ENCODE results near the gene IL17RC. TPM values are rescaled to one million over a fixed set of nuclear protein-coding genes. Genes with fewer than 3 reads are reported as not detected.

The IL17RC gene
- total RNA-seq, 1 donor from 2014 or later = 3.1 TPM

GRCh38 chr3:9930804-9931418, 14.0 kb downstream of the IL17RC start:
- Histone ChIP-seq H3K9ac (no peak overlapping the region), H3K27me3 (peaks cover 11% of the 10 kb centered on the region), H3F3A (ENCODE audit: low read depth) (peaks cover 14% of the 10 kb centered on the region), H4K20me1 (ENCODE audit: low read depth) (no peaks in the 10 kb centered on the region), H3K4me3 (no peak overlapping the region), H3K27ac (no peak overlapping the region), H3K9me3 (ENCODE audit: low read depth) (no peaks in the 10 kb centered on the region), H3K36me3 (no peaks in the 10 kb centered on the region), H3K4me2 (no peak overlapping the region), H3K4me1 (peaks cover 8% of the 10 kb centered on the region), H3K79me2 (ENCODE audit: low read depth) (peaks cover 6% of the 10 kb centered on the region), H2AFZ (replicated peaks) (no peak overlapping the region)
- no peaks in the 10 kb centered on the region for H3K9me3 Mint-ChIP-seq
- H3K36me3 Mint-ChIP-seq = peaks cover 2% of the 10 kb centered on the region
- DNase-seq (ENCODE audit: low spot score) = no peak
- TF ChIP-seq EZH2phosphoT487 (IDR thresholded peaks at IDR 0.05) (no peak), EZH2 (IDR thresholded peaks at IDR 0.05) (no peak), CTCF (IDR thresholded peaks at IDR 0.05) (no peak)
- H3K4me1 Mint-ChIP-seq = peaks cover 20% of the 10 kb centered on the region
- H3K27me3 Mint-ChIP-seq (ENCODE audit: insufficient read depth, low read depth) = no peaks in the 10 kb centered on the region
- no peak overlapping the region for H3K27ac Mint-ChIP-seq
- peak overlapping the region; percentile 63 for H3K4me3 Mint-ChIP-seq

- H2AFZ ChIP-seq (replicated peaks) = peak overlapping the region; percentile 77
- Mint-ChIP-seq H3K4me3 (peak overlapping the region; percentile 99), H3K9me3 (no peaks in the 10 kb centered on the region), H3K27ac (no peak overlapping the region), H3K36me3 (peaks cover 2% of the 10 kb centered on the region), H3K27me3 (ENCODE audit: insufficient read depth, low read depth) (no peaks in the 10 kb centered on the region), H3K4me1 (peaks cover 20% of the 10 kb centered on the region)
- peaks cover 6% of the 10 kb centered on the region for H3K79me2 ChIP-seq (ENCODE audit: low read depth)
- peak overlapping the region; percentile 83 for H3K4me2 ChIP-seq
- H3K36me3 ChIP-seq = no peaks in the 10 kb centered on the region
- peak overlapping the region; percentile 60 for H3K4me3 ChIP-seq
- peaks cover 14% of the 10 kb centered on the region for H3F3A ChIP-seq (ENCODE audit: low read depth)
- no peaks in the 10 kb centered on the region for H4K20me1 ChIP-seq (ENCODE audit: low read depth)
- TF ChIP-seq EZH2 (IDR thresholded peaks at IDR 0.05) = no peak
- no peak for TF ChIP-seq CTCF (IDR thresholded peaks at IDR 0.05)
- no peak for TF ChIP-seq EZH2phosphoT487 (IDR thresholded peaks at IDR 0.05)
- no peak overlapping the region for H3K9ac ChIP-seq
- H3K27ac ChIP-seq = no peak overlapping the region
- peaks cover 11% of the 10 kb centered on the region for H3K27me3 ChIP-seq
- DNase-seq (ENCODE audit: low spot score) = no peak
- H3K4me1 ChIP-seq = peaks cover 8% of the 10 kb centered on the region
- H3K9me3 ChIP-seq (ENCODE audit: low read depth) = no peaks in the 10 kb centered on the region
Observed at GRCh38 chr3:9932535-9932842, 15.6 kb downstream of the IL17RC start.

- TF ChIP-seq CTCF (IDR thresholded peaks at IDR 0.05) (peak; percentile 73), EZH2 (IDR thresholded peaks at IDR 0.05) (peak; percentile 46), EZH2phosphoT487 (IDR thresholded peaks at IDR 0.05) (no peak)
- peak overlapping the region; percentile 65 for H3K9ac ChIP-seq
- H3K27me3 Mint-ChIP-seq (ENCODE audit: insufficient read depth, low read depth) = no peaks in the 10 kb centered on the region
Observed at GRCh38 chr3:9932843-9933560, 16.1 kb downstream of the IL17RC start.

More at GRCh38 chr3:9932843-9933560, 16.1 kb downstream of the IL17RC start:
- Histone ChIP-seq H3K36me3 (no peaks in the 10 kb centered on the region), H2AFZ (replicated peaks) (peak overlapping the region; percentile 77), H3K4me3 (peak overlapping the region; percentile 60), H3K27me3 (peaks cover 11% of the 10 kb centered on the region), H3K79me2 (ENCODE audit: low read depth) (peaks cover 6% of the 10 kb centered on the region), H3K9me3 (ENCODE audit: low read depth) (no peaks in the 10 kb centered on the region), H3K4me2 (peak overlapping the region; percentile 83), H3K4me1 (peaks cover 8% of the 10 kb centered on the region), H4K20me1 (ENCODE audit: low read depth) (no peaks in the 10 kb centered on the region), H3F3A (ENCODE audit: low read depth) (peaks cover 14% of the 10 kb centered on the region), H3K27ac (peak overlapping the region; percentile 80)
- peaks cover 3% of the 10 kb centered on the region for H3K36me3 Mint-ChIP-seq
- H3K4me3 Mint-ChIP-seq = peak overlapping the region; percentile 99
- peaks cover 20% of the 10 kb centered on the region for H3K4me1 Mint-ChIP-seq
- H3K27ac Mint-ChIP-seq = no peak overlapping the region
- no peaks in the 10 kb centered on the region for H3K9me3 Mint-ChIP-seq
- DNase-seq (ENCODE audit: low spot score) = peak; percentile 90
